ENCODE data around the gene TEX38.

The TEX38 gene

GRCh38 chr1:46635205-46635604 lies 36.4 kb upstream of the TEX38 start:
- ATAC-seq: no peak

DNA sequence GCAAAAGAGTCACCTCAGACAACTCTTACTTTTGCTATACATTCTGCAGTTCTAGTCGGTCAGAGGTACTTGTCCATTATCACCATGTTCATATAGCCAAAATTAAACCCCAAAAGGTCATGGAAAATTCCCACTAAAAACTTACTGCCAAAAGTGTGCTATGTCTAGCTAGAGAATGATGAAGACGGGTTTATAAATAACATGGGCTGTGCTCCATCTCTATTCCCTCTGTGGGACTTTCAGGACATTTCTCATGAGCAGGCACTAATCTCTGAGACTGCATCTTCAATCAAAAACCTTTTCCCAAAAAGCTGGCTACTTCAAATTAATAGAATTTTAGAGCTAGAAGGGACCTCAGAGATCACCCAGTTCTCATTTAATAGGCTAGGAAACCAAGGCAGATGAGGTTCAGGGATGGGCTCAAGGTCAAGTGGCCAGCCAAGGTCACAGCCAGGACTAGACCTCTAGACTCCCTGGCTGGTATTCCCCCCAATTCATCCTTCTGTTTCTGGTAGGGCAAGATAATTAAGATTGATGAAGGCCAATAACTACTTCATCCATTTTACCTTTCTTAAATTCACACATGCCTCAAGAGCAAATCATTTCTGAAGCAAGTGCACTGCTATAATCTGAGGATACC lies 34.1 kb upstream of the TEX38 start:
- no peak for ATAC-seq
- no peak for TF ChIP-seq TSHZ2 (CRISPR knock-in tag; IDR thresholded peaks at IDR 0.05)
- TF ChIP-seq POU6F1 (CRISPR knock-in tag; IDR thresholded peaks at IDR 0.05; ENCODE audit: borderline replicate concordance, low read depth): no peak
- TF ChIP-seq SNAI2 (CRISPR knock-in tag; IDR thresholded peaks at IDR 0.05): no peak
- no peak for TF ChIP-seq RARB (CRISPR knock-in tag; IDR thresholded peaks at IDR 0.05)
- TF ChIP-seq ESRRG (CRISPR knock-in tag; IDR thresholded peaks at IDR 0.05): no peak
- no peak for TF ChIP-seq PATZ1 (CRISPR knock-in tag; IDR thresholded peaks at IDR 0.05; ENCODE audit: borderline replicate concordance)
- TF ChIP-seq PPARA (CRISPR knock-in tag; IDR thresholded peaks at IDR 0.05; ENCODE audit: borderline replicate concordance): no peak
- TF ChIP-seq, protein P1, sequence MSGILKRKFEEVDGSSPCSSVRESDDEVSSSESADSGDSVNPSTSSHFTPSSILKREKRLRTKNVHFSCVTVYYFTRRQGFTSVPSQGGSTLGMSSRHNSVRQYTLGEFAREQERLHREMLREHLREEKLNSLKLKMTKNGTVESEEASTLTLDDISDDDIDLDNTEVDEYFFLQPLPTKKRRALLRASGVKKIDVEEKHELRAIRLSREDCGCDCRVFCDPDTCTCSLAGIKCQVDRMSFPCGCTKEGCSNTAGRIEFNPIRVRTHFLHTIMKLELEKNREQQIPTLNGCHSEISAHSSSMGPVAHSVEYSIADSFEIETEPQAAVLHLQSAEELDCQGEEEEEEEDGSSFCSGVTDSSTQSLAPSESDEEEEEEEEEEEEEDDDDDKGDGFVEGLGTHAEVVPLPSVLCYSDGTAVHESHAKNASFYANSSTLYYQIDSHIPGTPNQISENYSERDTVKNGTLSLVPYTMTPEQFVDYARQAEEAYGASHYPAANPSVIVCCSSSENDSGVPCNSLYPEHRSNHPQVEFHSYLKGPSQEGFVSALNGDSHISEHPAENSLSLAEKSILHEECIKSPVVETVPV (CRISPR knock-in tag; IDR thresholded peaks at IDR 0.05): no peak
- TF ChIP-seq ZNF565 (CRISPR knock-in tag; conservative IDR thresholded peaks at IDR 0.05; ENCODE audit: low read depth): no peak
- TF ChIP-seq ZNF70 (CRISPR knock-in tag; IDR thresholded peaks at IDR 0.05): no peak
- TF ChIP-seq OSR1 (CRISPR knock-in tag; IDR thresholded peaks at IDR 0.05): no peak
- TF ChIP-seq CSDC2 (CRISPR knock-in tag; IDR thresholded peaks at IDR 0.05): no peak
- TF ChIP-seq ISL1 (CRISPR knock-in tag; IDR thresholded peaks at IDR 0.05): no peak
- TF ChIP-seq ZFP3 (CRISPR knock-in tag; IDR thresholded peaks at IDR 0.05): no peak

More at GRCh38 chr1:46635205-46635604, 36.4 kb upstream of the TEX38 start:
- TF ChIP-seq POU6F1 (CRISPR knock-in tag; IDR thresholded peaks at IDR 0.05; ENCODE audit: borderline replicate concordance, low read depth) (no peak), BACH2 (CRISPR knock-in tag; IDR thresholded peaks at IDR 0.05; ENCODE audit: borderline replicate concordance) (no peak), GLIS3 (CRISPR knock-in tag; IDR thresholded peaks at IDR 0.05) (no peak), ZFP30 (CRISPR knock-in tag; IDR thresholded peaks at IDR 0.05) (no peak), ZNF8 (CRISPR knock-in tag; IDR thresholded peaks at IDR 0.05) (no peak), OSR1 (CRISPR knock-in tag; IDR thresholded peaks at IDR 0.05) (no peak), ZNF565 (CRISPR knock-in tag; conservative IDR thresholded peaks at IDR 0.05; ENCODE audit: low read depth) (no peak), ESRRG (CRISPR knock-in tag; IDR thresholded peaks at IDR 0.05) (no peak), PPARA (CRISPR knock-in tag; IDR thresholded peaks at IDR 0.05; ENCODE audit: borderline replicate concordance) (no peak), CSDC2 (CRISPR knock-in tag; IDR thresholded peaks at IDR 0.05) (no peak), RARB (CRISPR knock-in tag; IDR thresholded peaks at IDR 0.05) (no peak), PATZ1 (CRISPR knock-in tag; IDR thresholded peaks at IDR 0.05; ENCODE audit: borderline replicate concordance) (no peak), ARNTL (CRISPR knock-in tag; IDR thresholded peaks at IDR 0.05; ENCODE audit: borderline replicate concordance, low read depth) (no peak), SNAI2 (CRISPR knock-in tag; IDR thresholded peaks at IDR 0.05) (no peak), CREB5 (CRISPR knock-in tag; IDR thresholded peaks at IDR 0.05; ENCODE audit: low read depth) (no peak)

Data from SK-N-SH treated with all-trans-retinoic acid at 6 μM for 48 hours (cell line).